Hepatocyte (in vitro differentiated cells): ENCODE data around the gene CHN1.

Experiments used
- EZH2 ChIP-seq: fragments of 200-600 bp; sonication (generic); IDR thresholded peaks from 2 replicates; pipeline ENCODE4 v1.6.1; 2016; ENCODE audit warnings: antibody characterized with exemption, mild to moderate bottlenecking, borderline replicate concordance
- TF ChIP-seq, protein P1 (sequence below): fragments of 200-600 bp; sonication (generic); IDR thresholded peaks from 2 replicates; pipeline ENCODE4 v1.5.1; 2016; ENCODE audit warnings: antibody characterized with exemption, mild to moderate bottlenecking; ENCODE audit not compliant: poor library complexity

DNA sequence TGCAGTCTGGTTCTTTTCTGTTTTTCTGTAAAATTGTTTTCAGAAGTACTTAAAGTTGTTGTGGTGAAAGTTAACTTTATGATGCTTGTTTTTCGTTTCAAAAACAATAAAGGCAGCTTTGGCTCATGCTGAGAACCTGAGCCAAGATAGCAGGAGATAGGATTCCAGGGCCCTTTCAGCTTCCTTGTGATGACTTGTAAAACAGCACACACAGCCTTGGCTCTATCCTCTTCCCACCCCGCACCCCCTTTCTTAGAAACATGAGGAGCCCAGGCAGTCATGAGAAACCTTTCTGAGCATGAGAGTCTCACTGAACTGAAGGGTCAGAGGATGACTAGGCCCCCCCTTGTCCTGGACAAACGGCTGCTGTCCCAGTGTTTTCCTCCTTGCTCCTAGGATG lies 228.5 kb downstream of the CHN1 start:
- TF ChIP-seq, protein P1, sequence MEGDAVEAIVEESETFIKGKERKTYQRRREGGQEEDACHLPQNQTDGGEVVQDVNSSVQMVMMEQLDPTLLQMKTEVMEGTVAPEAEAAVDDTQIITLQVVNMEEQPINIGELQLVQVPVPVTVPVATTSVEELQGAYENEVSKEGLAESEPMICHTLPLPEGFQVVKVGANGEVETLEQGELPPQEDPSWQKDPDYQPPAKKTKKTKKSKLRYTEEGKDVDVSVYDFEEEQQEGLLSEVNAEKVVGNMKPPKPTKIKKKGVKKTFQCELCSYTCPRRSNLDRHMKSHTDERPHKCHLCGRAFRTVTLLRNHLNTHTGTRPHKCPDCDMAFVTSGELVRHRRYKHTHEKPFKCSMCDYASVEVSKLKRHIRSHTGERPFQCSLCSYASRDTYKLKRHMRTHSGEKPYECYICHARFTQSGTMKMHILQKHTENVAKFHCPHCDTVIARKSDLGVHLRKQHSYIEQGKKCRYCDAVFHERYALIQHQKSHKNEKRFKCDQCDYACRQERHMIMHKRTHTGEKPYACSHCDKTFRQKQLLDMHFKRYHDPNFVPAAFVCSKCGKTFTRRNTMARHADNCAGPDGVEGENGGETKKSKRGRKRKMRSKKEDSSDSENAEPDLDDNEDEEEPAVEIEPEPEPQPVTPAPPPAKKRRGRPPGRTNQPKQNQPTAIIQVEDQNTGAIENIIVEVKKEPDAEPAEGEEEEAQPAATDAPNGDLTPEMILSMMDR = no peak
- no peak for TF ChIP-seq EZH2
